HG03066 (cell line): ENCODE measurements around the gene PCDH8.
"Not testable (repeated sequence)": the region's sequence is repeated elsewhere in the genome, so short reads cannot be mapped to it uniquely, and the experiment has no call there.

ENCODE experiments used
- ATAC-seq: cut with Tn5 transposase; IDR thresholded peaks from one replicate; pipeline ENCODE4 v1.9.1; 2021; ENCODE audit warnings: low read depth; ENCODE audit not compliant: unreplicated experiment

Gene PCDH8

GRCh38 chr13:52827839-52828238 is 20.6 kb downstream of the PCDH8 start:
- no peak for ATAC-seq

- ATAC-seq = not testable (repeated sequence)
Observed at GRCh38 chr13:52817886-52818285, 30.6 kb downstream of the PCDH8 start.

DNA sequence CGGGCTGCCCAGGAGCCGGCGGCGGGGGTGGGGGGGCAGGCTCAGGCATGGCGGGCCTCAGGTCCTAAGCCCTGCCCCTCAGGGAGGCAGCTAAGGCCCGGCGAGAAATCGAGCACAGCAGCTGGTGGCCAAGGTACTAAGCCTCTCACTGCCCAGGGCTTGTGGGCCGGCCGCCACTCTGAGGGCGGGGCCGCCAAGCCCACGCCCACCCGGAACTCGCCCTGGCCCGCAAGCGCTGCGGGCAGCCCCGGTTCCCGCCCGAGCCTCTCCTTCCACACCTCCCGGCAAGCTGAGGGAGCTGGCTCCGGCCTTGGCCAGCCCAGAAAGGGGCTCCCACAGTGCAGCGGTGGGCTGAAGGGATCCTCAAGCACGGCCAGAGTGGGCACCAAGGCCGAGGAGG is 33.1 kb downstream of the PCDH8 start:
- ATAC-seq = no peak

DNA sequence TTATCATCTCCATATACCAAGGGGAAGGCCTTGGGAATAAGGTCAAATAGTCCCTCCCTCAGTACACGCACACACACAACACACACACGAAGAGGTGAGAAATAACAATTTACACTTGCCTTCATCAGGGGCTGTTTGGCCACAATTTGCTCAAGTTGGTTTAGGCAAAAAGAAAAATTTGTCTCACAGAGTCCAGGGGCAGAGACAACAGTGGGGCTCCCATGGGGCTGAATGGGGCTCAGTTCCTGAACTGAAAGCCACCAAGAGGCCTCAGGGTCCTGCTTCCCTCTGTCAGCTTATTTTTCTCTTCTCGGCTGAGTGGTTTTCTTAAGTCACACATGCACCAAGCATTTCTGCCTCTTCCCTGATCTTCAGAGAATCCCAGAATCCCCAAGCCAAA is 35.5 kb downstream of the PCDH8 start:
- ATAC-seq = no peak

- no peak for ATAC-seq
Observed at GRCh38 chr13:52811841-52812240, 36.6 kb downstream of the PCDH8 start.

- no peak for ATAC-seq
Observed at GRCh38 chr13:52810526-52810925, 37.9 kb downstream of the PCDH8 start.

GRCh38 chr13:52810011-52810410 is 38.4 kb downstream of the PCDH8 start:
- ATAC-seq = no peak

- no peak for ATAC-seq
Observed at GRCh38 chr13:52809310-52809769, 39.1 kb downstream of the PCDH8 start.

DNA sequence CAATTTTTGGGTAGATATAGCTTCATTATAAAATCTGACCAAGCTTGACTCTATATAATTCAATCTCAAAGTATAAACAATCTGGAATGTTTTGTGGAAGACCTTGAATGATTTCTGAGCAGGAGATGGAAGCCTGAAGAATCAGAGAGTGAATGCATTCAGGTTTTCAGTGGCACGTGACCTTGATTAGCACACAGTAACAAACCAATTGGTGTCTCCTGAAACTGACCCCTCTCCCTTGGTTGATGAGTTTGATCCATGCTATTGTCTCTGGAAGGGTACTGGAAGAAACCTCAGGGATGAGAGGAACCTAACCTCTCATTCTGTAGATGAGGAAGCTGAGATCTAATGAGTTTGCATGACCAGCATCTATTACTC is 39.6 kb downstream of the PCDH8 start:
- ATAC-seq = no peak

DNA sequence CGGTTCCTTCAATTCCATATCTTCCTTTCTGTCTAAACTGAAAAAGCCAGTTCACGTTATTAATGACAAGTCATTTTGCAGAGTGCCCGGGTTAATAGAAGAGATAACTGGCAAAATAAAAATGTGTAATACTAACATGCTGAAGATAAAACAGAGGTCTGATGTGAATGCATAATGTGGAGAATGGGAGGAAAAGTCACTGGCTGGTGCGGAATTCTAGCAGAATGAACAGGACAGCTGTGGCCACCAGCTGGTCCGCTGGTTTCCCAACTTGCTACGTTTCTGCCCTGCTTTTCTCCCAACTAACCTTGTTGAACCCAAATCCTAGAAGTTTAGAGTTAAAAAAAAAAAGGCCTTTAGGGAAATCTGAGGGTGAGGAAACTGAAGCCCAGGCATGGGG is 42.4 kb downstream of the PCDH8 start:
- no peak for ATAC-seq

GRCh38 chr13:52804202-52804641 is 44.2 kb downstream of the PCDH8 start:
- no peak for ATAC-seq

DNA sequence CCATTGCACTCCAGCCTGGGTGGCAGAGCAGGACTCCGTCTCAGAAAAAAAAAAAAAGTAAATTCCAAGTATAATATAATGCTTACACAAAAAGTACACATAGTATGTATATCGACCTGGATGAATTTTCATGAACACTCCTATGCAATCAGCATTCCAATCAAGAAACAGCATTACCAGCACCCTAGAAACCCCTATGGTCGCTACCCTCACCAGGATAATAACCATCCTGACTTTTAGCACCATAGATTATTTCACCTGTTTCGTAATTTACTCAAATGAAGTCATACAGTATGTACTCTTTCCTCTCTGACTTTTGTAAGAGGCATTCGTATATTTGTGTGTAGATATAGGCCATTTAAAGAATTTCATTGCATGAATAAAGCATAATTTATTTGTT is 47.6 kb downstream of the PCDH8 start:
- ATAC-seq = no peak

DNA sequence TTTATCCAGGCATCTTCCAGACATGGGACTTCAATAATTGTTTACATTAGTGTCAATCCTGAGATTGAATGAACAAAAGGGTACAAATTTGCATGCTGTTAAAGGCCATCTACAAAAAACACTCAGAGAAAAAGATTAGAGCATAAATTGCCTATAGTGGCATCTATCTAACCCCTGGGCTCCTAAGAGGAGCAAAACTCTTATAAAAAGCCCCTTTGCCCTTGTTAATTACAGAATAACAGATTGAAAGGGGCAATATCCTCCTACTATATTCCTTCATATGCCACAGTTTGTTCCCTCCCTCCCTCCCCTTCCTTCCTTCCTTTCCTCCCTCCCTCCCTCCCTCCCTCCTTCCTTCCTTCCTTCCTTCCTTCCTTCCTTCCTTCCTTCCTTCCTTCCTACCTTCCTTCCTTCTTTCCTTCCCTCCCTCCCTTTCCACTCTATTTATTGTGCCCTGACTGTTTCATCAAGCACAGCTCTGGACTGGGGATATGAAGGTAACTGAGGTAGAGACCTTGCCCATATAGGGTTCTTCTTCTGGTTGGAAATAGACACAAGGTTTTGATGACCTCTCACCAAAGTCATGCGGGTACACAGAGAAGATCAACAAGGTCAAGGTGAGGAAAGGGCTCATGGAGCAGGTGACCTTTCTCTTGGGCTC is 49.5 kb downstream of the PCDH8 start:
- ATAC-seq = no peak

- ATAC-seq = no peak
Observed at GRCh38 chr13:52797176-52797575, 51.3 kb downstream of the PCDH8 start.

GRCh38 chr13:52794589-52794988 is 53.9 kb downstream of the PCDH8 start:
- ATAC-seq = no peak

- ATAC-seq = no peak
Observed at GRCh38 chr13:52793515-52794061, 54.9 kb downstream of the PCDH8 start.
